Testis (tissue), 2 donors: ENCODE measurements around the gene STXBP1.

ENCODE experiments used
- CTCF ChIP-seq, 3 experiments: fragments of 450-650 bp in 2 of 3; fragments of 200-600 bp in 1 of 3; sonication (generic) in 1 of 3; IDR thresholded peaks; one replicate each; pipeline ENCODE4 v1.5.1; 2016 to 2019; ENCODE audit warnings: antibody characterized with exemption in 3 of 3, mild to moderate bottlenecking in 2 of 3, moderate library complexity in 1 of 3
- POLR2A ChIP-seq: fragments of 450-650 bp; IDR thresholded peaks from one replicate; pipeline ENCODE4 v1.6.1; 2017; ENCODE audit warnings: antibody characterized with exemption, mild to moderate bottlenecking, moderate library complexity

GRCh38 chr9:127587966-127588365, 24.1 kb upstream of the STXBP1 start:
- no peak for TF ChIP-seq CTCF (IDR thresholded peaks at IDR 0.05)
- no peak for TF ChIP-seq POLR2A
